IPS-15b (cell line): ENCODE data around the gene PMFBP1.

Experiments
- H3K27me3 ChIP-seq: one replicate; pipeline ENCODE4 v1.6.1; 2013; ENCODE audit warnings: low read length; ENCODE audit not compliant: control insufficient read depth, insufficient read depth
- H3K36me3 ChIP-seq: one replicate; pipeline ENCODE4 v1.6.1; 2013; ENCODE audit warnings: low read length; ENCODE audit not compliant: control insufficient read depth, insufficient read depth
- H3K4me1 ChIP-seq: one replicate; pipeline ENCODE4 v1.6.1; 2013; ENCODE audit warnings: mild to moderate bottlenecking, low read length; ENCODE audit not compliant: control insufficient read depth, insufficient read depth
- H3K4me3 ChIP-seq: one replicate; pipeline ENCODE4 v1.5.1; 2013; ENCODE audit warnings: low read depth, low read length
- H3K9ac ChIP-seq: one replicate; pipeline ENCODE4 v1.6.1; 2013; ENCODE audit warnings: low read depth, mild to moderate bottlenecking, low read length
- H3K9me3 ChIP-seq: one replicate; pipeline ENCODE4 v1.6.1; 2013; ENCODE audit warnings: mild to moderate bottlenecking, low read length; ENCODE audit not compliant: control insufficient read depth, insufficient read depth

Gene PMFBP1, protein sequence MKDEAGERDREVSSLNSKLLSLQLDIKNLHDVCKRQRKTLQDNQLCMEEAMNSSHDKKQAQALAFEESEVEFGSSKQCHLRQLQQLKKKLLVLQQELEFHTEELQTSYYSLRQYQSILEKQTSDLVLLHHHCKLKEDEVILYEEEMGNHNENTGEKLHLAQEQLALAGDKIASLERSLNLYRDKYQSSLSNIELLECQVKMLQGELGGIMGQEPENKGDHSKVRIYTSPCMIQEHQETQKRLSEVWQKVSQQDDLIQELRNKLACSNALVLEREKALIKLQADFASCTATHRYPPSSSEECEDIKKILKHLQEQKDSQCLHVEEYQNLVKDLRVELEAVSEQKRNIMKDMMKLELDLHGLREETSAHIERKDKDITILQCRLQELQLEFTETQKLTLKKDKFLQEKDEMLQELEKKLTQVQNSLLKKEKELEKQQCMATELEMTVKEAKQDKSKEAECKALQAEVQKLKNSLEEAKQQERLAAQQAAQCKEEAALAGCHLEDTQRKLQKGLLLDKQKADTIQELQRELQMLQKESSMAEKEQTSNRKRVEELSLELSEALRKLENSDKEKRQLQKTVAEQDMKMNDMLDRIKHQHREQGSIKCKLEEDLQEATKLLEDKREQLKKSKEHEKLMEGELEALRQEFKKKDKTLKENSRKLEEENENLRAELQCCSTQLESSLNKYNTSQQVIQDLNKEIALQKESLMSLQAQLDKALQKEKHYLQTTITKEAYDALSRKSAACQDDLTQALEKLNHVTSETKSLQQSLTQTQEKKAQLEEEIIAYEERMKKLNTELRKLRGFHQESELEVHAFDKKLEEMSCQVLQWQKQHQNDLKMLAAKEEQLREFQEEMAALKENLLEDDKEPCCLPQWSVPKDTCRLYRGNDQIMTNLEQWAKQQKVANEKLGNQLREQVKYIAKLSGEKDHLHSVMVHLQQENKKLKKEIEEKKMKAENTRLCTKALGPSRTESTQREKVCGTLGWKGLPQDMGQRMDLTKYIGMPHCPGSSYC

DNA sequence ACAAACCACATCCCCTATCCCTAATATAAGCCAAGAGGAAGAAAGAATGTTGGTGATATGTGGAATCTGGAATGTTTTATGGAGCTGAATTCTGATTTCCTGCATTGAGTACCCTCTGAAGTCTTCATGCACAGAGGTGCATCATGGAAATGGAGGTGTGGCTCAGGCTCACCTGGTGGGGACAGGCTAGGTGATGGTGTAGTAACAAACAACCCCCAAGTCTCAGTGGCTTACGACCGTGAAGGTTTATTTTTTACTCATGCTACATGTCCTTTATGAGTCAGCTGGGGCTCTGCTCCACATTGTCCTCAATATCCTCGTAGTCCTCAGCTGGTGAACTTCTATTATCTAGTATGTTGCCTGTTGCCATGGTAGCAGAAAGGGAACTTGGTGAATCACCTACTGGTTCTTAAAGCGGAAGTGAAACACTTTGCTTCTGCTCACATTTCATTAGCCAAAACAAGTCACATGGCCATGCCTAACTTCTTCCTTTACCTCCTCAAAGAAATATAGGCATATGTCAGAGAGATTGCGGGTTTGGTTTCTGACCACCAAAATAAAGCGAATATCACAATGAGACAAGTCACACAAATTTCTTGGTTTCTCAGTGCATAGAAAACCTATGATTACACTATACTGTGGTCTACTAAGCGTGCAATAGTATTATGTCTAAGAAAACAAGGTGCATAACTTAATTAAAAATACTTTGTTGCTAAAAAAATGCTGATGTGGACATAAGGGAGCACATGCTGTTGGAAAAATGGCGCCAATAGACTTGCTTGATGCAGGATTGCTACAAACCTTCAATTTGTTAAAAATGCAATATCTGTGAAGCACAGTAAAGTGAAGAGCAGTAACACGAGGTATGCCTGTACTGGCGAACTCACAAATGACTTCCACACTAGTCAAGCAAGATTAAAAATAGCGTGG is at the start of gene PMFBP1:
TSS of gene PMFBP1 (minus strand) at position 51 of the 930 bp plus-strand sequence. CDS start 947 bp downstream, outside the sequence.
- no peaks in the 10 kb centered on the region for H3K36me3 ChIP-seq
- no peaks in the 10 kb centered on the region for H3K9me3 ChIP-seq
- no peaks in the 10 kb centered on the region for H3K27me3 ChIP-seq
- no peak within 1 kb of the TSS for H3K4me3 ChIP-seq
- H3K4me1 ChIP-seq, result no peaks in the 10 kb centered on the region
- H3K9ac ChIP-seq, result no peak within 1 kb of the TSS

- Histone ChIP-seq H3K27me3 (no peaks in the 10 kb centered on the region), H3K36me3 (no peaks in the 10 kb centered on the region), H3K4me1 (no peaks in the 10 kb centered on the region), H3K9ac (no peak overlapping the region), H3K4me3 (no peak overlapping the region), H3K9me3 (no peaks in the 10 kb centered on the region)
Observed at GRCh38 chr16:72221630-72222024, 49.7 kb upstream of the PMFBP1 start.

GRCh38 chr16:72220875-72221629 is 49.1 kb upstream of the PMFBP1 start:
- H3K9ac ChIP-seq, result no peak overlapping the region
- H3K36me3 ChIP-seq, result no peaks in the 10 kb centered on the region
- no peaks in the 10 kb centered on the region for H3K27me3 ChIP-seq
- no peaks in the 10 kb centered on the region for H3K4me1 ChIP-seq
- H3K9me3 ChIP-seq, result no peaks in the 10 kb centered on the region
- no peak overlapping the region for H3K4me3 ChIP-seq

GRCh38 chr16:72219282-72219681 is 47.3 kb upstream of the PMFBP1 start:
- H3K4me3 ChIP-seq, result no peak overlapping the region
- no peaks in the 10 kb centered on the region for H3K27me3 ChIP-seq
- H3K4me1 ChIP-seq, result no peaks in the 10 kb centered on the region
- H3K9ac ChIP-seq, result no peak overlapping the region
- H3K9me3 ChIP-seq, result no peaks in the 10 kb centered on the region
- no peaks in the 10 kb centered on the region for H3K36me3 ChIP-seq

DNA sequence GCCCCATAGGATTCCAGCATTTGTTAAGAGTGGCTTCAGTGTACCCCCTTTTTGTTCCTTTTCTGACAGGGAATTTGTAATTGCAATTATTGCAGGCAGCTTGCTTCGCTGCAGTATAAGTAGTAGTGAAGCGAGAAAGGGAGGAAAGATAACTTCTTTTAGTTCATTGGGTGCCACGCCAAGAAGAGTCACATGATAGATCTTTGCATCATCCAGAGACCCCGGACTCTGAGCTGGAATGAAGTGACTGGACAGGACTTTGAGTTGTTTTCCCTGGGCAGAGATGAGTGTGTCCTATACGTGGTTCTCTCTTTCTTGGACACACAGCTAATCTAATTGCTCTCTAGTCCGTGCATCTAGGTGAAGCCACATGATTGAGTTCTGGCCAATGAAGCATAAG is 44.8 kb upstream of the PMFBP1 start:
- H3K9ac ChIP-seq, result no peak overlapping the region
- H3K9me3 ChIP-seq, result no peaks in the 10 kb centered on the region
- no peaks in the 10 kb centered on the region for H3K36me3 ChIP-seq
- no peaks in the 10 kb centered on the region for H3K27me3 ChIP-seq
- H3K4me1 ChIP-seq, result no peaks in the 10 kb centered on the region
- H3K4me3 ChIP-seq, result no peak overlapping the region

DNA sequence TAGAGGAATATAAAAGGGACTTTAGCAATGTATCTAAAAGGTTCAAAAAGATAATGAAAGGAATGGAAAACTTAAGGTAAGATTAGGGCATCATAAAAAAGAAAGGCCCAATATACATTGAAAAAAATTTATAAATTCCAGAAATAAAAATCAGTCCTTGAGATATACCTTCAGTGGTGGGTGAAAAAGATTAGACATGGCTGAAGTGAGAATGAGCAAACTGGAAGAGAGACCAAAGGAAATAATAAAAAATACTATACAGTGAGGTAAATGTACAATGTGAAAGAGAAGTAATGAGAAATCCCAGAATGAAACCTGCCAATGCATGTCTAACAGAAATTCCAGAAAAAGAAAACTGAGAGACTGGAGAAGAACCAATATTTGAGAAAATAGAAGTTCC is 42.9 kb upstream of the PMFBP1 start:
- Histone ChIP-seq H3K4me3 (no peak overlapping the region), H3K9me3 (no peaks in the 10 kb centered on the region), H3K27me3 (no peaks in the 10 kb centered on the region), H3K36me3 (no peaks in the 10 kb centered on the region), H3K9ac (no peak overlapping the region), H3K4me1 (no peaks in the 10 kb centered on the region)

- Histone ChIP-seq H3K36me3 (no peaks in the 10 kb centered on the region), H3K9me3 (no peaks in the 10 kb centered on the region), H3K4me3 (no peak overlapping the region), H3K27me3 (no peaks in the 10 kb centered on the region), H3K4me1 (peaks cover 5% of the 10 kb centered on the region), H3K9ac (no peak overlapping the region)
Observed at GRCh38 chr16:72211110-72211509, 39.2 kb upstream of the PMFBP1 start.

DNA sequence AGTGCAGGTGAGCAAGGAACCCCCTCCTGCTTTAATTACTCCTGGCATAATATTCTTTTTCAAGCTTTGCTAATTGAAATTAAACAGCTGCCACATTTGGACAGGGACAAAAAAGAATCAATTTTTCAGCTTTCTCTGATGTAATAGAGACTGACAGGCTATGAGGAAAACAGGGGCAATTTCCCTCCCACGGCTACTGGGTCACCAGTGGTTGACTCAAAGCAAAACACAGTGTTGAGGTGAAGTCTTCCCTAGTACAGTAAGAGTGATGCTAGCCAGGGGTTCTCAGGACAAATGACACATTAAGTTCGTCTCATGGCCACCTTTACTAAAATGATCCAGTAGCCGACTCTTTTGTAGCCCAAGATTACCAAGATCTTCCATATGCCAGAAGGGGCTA is 38.6 kb upstream of the PMFBP1 start:
- Histone ChIP-seq H3K9me3 (no peaks in the 10 kb centered on the region), H3K9ac (no peak overlapping the region), H3K27me3 (no peaks in the 10 kb centered on the region), H3K4me3 (no peak overlapping the region), H3K36me3 (no peaks in the 10 kb centered on the region), H3K4me1 (peaks cover 5% of the 10 kb centered on the region)

DNA sequence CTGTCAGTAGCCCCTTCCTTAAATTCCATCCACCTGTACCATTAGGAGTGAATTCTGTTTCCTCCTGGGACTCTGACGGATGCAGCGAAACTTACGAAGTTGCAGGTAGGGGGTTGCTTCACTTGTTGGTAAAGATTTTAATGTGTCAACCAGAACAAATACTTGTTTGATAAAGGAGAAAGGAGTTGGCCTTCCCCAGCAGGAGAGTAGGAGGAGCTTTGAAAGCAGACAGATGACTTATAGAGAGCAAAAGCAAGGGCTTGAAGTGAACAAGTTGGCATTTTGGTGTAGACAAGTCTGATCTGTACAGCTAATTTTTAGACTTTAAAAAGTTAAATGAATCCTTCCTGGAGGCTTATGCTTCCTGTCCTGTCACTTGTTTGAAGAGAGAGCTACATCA is 38.1 kb upstream of the PMFBP1 start:
- Histone ChIP-seq H3K9me3 (no peaks in the 10 kb centered on the region), H3K36me3 (no peaks in the 10 kb centered on the region), H3K4me1 (peaks cover 5% of the 10 kb centered on the region), H3K27me3 (no peaks in the 10 kb centered on the region), H3K4me3 (no peak overlapping the region), H3K9ac (no peak overlapping the region)

DNA sequence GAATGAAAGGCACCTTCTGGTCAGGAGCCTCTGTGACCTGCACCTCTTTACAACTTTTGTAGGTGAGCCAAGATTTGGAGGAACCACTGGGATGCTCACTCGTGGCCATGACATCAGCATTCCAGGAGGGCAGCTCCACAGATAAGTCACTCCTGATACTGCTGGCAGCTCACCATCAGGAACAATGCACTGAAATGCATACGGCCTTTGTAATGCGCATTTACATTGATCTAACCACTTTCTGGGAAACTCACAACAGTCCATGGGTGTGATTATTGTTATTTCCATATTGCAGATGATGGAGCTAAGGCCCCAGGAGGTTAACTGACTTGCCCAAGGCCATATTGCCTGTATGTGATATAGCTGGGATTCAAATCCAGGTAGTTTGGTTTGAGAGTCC is 34.3 kb upstream of the PMFBP1 start:
- H3K4me1 ChIP-seq, result peaks cover 5% of the 10 kb centered on the region
- no peak overlapping the region for H3K9ac ChIP-seq
- H3K4me3 ChIP-seq, result no peak overlapping the region
- no peaks in the 10 kb centered on the region for H3K9me3 ChIP-seq
- no peaks in the 10 kb centered on the region for H3K27me3 ChIP-seq
- H3K36me3 ChIP-seq, result no peaks in the 10 kb centered on the region
